Memory B cell (primary cell): ENCODE results near the gene TNNT3.

Experiments
- ATAC-seq: fragments of 150-1000 bp; cut with Tn5 transposase; 2 replicates; pipeline ENCODE4 v1.10.0; 2021; ENCODE audit warnings: low read depth, mild to moderate bottlenecking, moderate library complexity
- DNase-seq, 2 donors: peaks; one replicate each; pipeline ENCODE4 v3.0.0; 2022; ENCODE audit warnings: low spot score in 2 of 2
- H3K27ac Mint-ChIP-seq: one replicate; pipeline ENCODE4 v1.8.0; 2022; ENCODE audit warnings: mild to moderate bottlenecking, moderate library complexity, mixed read lengths
- H3K27me3 Mint-ChIP-seq: one replicate; pipeline ENCODE4 v1.8.0; 2022; ENCODE audit warnings: mixed read lengths
- H3K36me3 Mint-ChIP-seq: one replicate; pipeline ENCODE4 v1.8.0; 2022; ENCODE audit warnings: mild to moderate bottlenecking, mixed read lengths
- H3K4me1 Mint-ChIP-seq: one replicate; pipeline ENCODE4 v1.8.0; 2022; ENCODE audit warnings: mixed read lengths
- H3K4me3 Mint-ChIP-seq: one replicate; pipeline ENCODE4 v1.8.0; 2022; ENCODE audit warnings: mild to moderate bottlenecking, moderate library complexity, mixed read lengths
- H3K9me3 Mint-ChIP-seq: one replicate; pipeline ENCODE4 v1.8.0; 2022; ENCODE audit warnings: mixed read lengths

Gene TNNT3

DNA sequence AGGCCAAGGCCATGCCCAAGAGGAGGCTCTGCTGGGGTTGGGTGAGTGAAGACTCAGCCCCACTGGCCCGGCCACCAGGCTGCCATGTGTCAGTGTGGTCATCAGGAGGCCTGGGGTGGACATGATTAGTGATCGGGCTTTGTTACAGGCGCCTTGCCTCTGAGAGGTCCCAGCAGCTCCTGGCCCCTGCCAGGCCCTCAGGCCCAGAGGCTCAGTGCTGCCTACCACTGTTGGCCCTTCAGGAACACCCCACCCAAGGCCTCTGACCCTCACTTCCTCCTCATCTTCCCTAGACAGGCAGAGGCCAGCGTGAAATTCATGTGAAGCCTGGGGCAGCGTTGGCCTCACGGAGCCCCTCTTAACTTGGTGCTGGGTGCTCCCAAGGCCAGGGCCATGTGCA, 29.8 kb downstream of the TNNT3 start:
- no peak for ATAC-seq
- Mint-ChIP-seq H3K36me3 (no peaks in the 10 kb centered on the region), H3K27me3 (no peaks in the 10 kb centered on the region)

DNA sequence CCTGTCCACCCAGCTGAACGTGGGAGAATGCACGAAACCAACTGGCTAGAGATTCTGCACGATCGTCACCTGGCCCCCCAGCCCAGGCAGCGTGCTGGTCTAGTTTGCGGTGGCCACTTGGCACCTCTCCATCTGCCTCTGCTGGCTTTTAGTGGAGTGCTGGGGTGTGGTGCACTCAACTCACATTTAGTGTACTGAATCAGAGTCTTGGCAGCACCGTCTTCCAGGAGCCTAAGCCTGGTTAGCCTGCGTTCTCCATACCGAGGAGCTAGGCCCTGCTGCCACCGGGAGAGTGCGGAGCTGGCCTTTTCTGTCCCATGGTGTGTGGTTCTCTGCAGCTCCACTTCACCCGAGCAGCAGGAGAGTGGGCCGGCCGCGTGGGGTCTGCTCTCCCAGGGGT, 30.4 kb downstream of the TNNT3 start:
- H3K4me3 Mint-ChIP-seq = no peak overlapping the region
- ATAC-seq (no peak), DNase-seq (no peak)
- no peak overlapping the region for H3K27ac Mint-ChIP-seq
- no peaks in the 10 kb centered on the region for H3K36me3 Mint-ChIP-seq
- no peaks in the 10 kb centered on the region for H3K9me3 Mint-ChIP-seq
- no peaks in the 10 kb centered on the region for H3K27me3 Mint-ChIP-seq
- H3K4me1 Mint-ChIP-seq = no peaks in the 10 kb centered on the region

More for the DNA sequence above, 29.8 kb downstream of the TNNT3 start:
- no peak overlapping the region for H3K4me3 Mint-ChIP-seq
- no peaks in the 10 kb centered on the region for H3K9me3 Mint-ChIP-seq
- no peaks in the 10 kb centered on the region for H3K4me1 Mint-ChIP-seq
- no peak for DNase-seq
- no peak overlapping the region for H3K27ac Mint-ChIP-seq

DNA sequence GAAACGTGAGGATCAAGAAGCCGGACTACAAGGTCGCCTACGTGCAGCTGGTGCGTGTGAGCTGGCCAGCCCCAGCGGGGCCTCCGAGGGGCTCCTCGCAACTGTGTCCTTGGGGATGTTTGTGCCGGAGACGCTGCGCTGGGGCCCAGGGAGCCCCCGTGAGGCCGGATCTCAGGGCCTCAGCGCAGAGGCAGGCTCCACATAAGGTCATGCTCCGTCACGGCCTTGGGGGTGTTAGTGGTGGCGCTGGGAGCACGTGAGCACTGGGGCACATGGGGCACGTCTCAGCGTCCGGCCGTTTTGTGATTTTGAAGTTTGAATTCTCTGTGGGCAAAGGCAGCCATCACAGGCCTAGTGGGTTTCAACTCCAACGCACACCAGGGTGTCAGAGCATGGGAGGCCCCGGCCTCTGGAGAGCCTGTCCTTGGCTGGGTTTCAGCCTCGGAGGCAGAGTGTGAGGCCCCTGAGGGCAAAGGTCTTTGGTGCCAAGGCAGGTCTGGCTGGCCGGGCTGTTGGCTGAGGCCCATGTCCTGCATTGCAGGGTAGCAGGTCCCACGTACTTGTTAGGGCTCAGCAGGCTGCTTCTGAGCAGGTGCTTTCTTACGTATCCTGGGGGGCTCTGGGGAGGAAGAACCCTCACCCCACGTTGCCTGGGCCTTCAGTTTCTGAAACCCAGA, 33.4 kb downstream of the TNNT3 start:
- H3K4me1 Mint-ChIP-seq = no peaks in the 10 kb centered on the region
- no peak overlapping the region for H3K27ac Mint-ChIP-seq
- no peaks in the 10 kb centered on the region for H3K9me3 Mint-ChIP-seq
- H3K36me3 Mint-ChIP-seq = no peaks in the 10 kb centered on the region
- no peaks in the 10 kb centered on the region for H3K27me3 Mint-ChIP-seq
- DNase-seq (no peak), ATAC-seq (no peak)
- H3K4me3 Mint-ChIP-seq = no peak overlapping the region

DNA sequence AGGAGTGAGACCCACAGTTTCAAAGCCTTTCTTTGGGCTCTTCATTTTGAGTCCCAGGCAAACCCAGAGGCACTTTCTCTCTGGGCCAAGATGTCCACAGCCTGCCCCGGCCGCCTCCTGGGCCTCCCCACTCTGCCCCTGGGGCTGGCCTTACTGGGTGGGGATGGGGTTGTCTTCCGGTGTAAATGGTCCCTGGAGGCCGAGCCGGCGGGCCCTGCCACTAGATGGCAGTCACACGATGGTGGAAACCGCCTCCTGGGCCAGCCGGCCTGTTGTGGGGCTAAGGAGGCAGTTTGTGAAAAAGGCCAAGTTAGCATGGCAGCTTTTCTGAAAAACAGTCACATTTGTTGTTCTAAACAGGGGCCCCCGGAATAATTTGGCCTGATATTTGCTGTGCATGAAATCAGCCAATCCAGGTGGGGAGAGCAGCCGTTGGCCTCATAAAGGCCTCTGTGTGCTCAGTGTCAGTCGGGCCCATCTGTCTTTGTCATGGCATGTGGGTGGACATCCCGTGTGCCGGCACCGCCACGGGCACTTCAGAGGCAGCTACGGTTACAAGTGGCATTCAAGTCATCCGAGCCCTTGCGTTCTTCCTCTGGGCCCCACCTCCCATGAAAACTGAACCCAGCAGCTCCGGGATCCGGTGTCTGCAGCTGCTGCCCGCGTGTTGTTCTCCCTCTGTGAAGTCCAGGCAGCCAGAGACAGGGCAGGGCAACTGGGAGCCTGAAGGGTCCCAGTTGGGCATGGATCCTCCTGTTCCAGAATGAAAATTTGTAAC, 34.2 kb downstream of the TNNT3 start:
- Mint-ChIP-seq H3K27me3 (no peaks in the 10 kb centered on the region), H3K9me3 (no peaks in the 10 kb centered on the region), H3K4me3 (no peak overlapping the region), H3K36me3 (no peaks in the 10 kb centered on the region), H3K4me1 (no peaks in the 10 kb centered on the region), H3K27ac (no peak overlapping the region)
- DNase-seq = no peak
- peak; percentile 76 for ATAC-seq

DNA sequence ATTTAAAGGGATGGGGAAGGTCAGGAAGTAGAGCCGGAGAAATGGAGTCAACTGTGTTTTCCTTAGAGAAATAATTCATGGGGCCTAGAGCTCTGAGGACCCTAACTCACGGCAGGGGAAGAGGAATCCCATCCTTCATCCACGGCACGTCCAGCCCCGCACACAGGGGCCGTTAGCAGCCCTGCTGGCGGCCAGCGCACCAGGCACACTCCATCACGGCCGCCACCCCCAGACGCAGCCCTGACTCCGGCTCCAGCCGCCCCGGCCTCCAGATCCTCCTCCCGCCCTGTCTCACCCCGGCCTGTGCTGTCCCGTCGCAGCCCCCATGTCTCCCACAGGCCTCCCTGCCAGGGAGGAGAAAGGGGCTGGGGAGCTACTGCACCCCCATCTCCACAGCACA, 38.9 kb downstream of the TNNT3 start:
- Mint-ChIP-seq H3K27ac (no peak overlapping the region), H3K9me3 (no peaks in the 10 kb centered on the region), H3K27me3 (no peaks in the 10 kb centered on the region), H3K4me1 (no peaks in the 10 kb centered on the region), H3K4me3 (no peak overlapping the region), H3K36me3 (no peaks in the 10 kb centered on the region)
- DNase-seq = no peak
- no peak for ATAC-seq

DNA sequence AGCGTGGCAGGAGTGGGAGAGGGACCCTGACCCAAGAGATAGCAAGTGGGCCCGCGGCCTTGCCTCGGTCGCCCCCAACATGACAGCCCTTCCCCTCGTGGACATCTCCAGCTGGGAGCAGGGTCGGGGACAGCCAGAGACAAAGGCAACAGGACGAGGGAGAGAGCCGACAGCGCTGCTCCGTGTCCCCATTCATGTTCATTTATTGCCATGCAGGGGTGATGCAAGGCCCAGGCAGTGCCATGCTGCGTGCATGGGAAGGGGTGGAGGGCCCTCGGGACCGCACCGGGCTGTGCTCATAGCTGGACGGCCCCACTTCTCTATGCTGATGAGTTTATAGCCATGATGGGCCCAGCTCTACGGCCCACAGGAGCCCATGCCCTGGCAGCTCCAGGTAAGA, 40.3 kb downstream of the TNNT3 start:
- H3K27me3 Mint-ChIP-seq = no peaks in the 10 kb centered on the region
- ATAC-seq (no peak), DNase-seq (no peak)
- H3K36me3 Mint-ChIP-seq = no peaks in the 10 kb centered on the region
- no peaks in the 10 kb centered on the region for H3K9me3 Mint-ChIP-seq
- no peak overlapping the region for H3K4me3 Mint-ChIP-seq
- no peaks in the 10 kb centered on the region for H3K4me1 Mint-ChIP-seq
- H3K27ac Mint-ChIP-seq = no peak overlapping the region

DNA sequence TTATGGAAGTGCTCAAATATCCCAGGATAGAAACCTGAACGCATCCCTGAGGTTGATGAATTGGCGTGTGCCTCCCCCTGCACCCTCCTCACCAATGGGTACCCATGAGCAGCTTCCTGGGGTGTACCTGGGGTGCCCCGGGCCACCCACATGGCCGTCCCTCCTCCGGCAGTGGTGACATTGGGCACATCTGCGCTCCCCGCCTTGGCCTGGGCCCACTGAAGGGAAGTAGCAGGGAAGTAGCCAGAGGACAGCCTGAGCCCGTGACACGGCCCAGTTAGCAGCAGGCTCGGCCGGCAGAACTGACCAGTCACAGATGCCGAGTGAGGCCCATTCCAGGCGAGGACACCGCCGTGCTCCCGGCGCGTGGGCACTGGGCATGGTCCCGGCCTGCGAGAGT, 44.4 kb downstream of the TNNT3 start:
- Mint-ChIP-seq H3K9me3 (no peaks in the 10 kb centered on the region), H3K27me3 (no peaks in the 10 kb centered on the region), H3K4me3 (no peak overlapping the region), H3K36me3 (no peaks in the 10 kb centered on the region), H3K4me1 (no peaks in the 10 kb centered on the region), H3K27ac (no peak overlapping the region)
- ATAC-seq (no peak), DNase-seq (no peak)

DNA sequence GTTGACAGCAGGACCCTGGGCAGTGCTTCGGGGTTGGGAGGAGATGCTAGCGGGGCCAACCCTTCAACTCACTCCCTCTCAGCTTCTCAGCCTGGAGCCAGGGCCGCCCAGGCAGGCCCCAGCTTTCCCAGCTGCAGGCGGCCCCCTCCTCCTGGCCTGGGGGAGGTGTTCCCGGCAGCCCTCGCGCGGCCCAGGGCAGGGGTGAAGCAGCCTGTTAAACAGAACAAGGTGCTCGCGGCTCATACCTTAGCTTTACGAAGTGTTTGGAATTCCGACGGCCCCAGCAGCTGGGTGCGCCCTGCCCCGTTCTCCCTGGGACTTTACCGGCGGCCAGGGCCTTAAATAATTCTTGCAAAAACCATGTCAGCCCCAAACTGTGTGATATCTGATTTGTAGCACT, 44.8 kb downstream of the TNNT3 start:
- H3K4me1 Mint-ChIP-seq = no peaks in the 10 kb centered on the region
- no peaks in the 10 kb centered on the region for H3K36me3 Mint-ChIP-seq
- H3K4me3 Mint-ChIP-seq = no peak overlapping the region
- H3K27ac Mint-ChIP-seq = no peak overlapping the region
- ATAC-seq (no peak), DNase-seq (no peak)
- no peaks in the 10 kb centered on the region for H3K27me3 Mint-ChIP-seq
- no peaks in the 10 kb centered on the region for H3K9me3 Mint-ChIP-seq

DNA sequence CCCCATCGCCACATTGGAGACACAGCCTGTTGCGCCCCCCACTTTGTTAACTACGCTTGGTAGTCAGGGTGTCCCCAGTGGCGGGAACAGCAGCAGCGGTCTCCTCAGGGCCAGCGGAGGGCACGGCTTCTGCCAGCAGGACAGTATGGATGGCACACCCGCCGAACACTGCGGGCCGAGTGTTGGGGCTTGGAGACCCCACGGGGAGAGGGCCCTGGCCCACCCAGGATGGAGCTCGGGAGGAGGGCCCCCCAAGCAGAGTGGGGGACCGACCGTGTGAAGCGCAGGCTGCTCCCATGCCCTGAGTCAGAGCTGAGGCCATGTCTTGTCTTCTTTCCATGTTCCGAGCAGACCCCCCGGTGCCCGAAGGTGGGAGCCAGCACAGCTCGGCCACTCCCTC, 45.5 kb downstream of the TNNT3 start:
- H3K27me3 Mint-ChIP-seq = no peaks in the 10 kb centered on the region
- DNase-seq = no peak
- H3K4me3 Mint-ChIP-seq = no peak overlapping the region
- no peak for ATAC-seq
- no peaks in the 10 kb centered on the region for H3K36me3 Mint-ChIP-seq
- no peak overlapping the region for H3K27ac Mint-ChIP-seq
- no peaks in the 10 kb centered on the region for H3K4me1 Mint-ChIP-seq
- no peaks in the 10 kb centered on the region for H3K9me3 Mint-ChIP-seq

DNA sequence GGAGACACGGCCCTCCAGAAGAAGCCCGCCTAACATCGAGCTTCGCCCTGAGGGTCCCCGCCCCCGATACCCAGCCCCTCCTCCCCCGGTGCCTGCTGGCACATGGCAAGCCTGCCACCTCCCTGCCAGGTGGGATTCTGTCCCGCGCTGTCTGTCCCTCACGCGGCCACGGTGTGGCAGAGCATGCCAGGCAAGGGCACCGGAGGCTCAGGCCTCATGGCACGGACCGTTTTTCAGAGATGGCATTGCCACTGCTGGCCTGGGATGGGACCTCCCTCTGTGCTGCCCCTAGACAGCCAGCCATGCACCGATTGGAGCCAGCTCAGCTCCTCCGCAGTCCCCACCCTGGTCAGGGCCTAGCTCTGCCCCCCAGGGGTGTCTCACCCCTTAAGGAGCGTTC, 47.0 kb downstream of the TNNT3 start:
- DNase-seq = no peak
- Mint-ChIP-seq H3K27me3 (no peaks in the 10 kb centered on the region), H3K27ac (no peak overlapping the region), H3K9me3 (no peaks in the 10 kb centered on the region), H3K4me3 (no peak overlapping the region), H3K36me3 (no peaks in the 10 kb centered on the region), H3K4me1 (no peaks in the 10 kb centered on the region)
- ATAC-seq = no peak

DNA sequence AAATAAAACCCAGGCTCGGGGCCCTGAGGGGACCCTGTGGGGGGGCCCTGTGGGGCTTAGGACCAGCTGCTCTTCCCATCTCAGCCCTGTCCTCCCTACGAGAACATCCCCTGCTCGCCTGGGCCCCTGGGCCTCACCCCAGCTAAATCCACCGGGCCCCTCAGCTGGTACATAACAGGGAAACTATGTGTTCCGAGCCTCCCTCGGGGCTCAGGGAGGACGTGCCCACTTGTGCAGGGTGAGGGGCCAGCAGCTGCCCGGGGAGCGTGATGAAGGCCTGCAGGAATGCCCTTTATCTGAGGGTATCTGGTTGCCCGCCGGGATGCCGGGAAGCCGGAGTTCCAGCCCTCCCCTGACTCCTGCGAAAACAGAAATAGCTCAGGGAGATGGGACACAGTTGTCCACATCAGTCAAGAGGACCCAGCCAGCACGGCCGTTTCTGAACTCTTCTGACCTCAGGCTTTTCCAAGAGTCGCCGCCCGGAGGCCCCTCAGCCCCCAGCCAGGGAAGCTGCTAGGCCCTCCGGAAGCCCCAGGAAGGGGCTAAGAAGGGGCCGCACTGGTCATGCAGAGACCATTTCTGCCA, 48.2 kb downstream of the TNNT3 start:
- no peak overlapping the region for H3K27ac Mint-ChIP-seq
- ATAC-seq = no peak
- H3K27me3 Mint-ChIP-seq = no peaks in the 10 kb centered on the region

DNA sequence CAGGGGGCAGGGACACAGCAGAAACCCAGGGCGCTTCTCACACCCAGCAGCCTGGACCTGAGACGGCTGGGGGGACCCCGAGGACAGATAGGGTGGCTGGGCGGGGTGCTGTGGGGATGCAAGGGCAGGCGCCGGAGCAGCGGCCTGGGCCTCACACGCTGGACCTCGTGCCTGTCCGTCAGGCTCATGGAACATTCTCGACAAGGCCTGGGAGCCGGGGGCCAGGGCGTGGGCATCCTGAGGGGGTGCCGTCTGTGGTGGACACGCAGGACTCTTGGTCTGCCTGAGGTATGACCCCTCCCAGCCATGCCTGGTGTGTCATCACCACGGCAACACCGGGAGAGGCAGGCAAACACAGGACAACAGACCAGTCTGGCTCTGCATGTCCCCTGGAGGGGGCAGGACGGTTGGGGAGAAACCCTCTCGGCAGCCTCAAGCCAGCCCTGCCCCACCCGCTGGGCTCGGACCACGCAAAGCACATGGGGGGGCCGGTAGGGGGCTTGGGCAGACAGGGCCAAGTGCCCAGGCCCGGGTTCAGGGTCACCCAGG, 49.0 kb downstream of the TNNT3 start:
- DNase-seq (no peak), ATAC-seq (no peak)
- Mint-ChIP-seq H3K27ac (no peak overlapping the region), H3K9me3 (no peaks in the 10 kb centered on the region), H3K27me3 (no peaks in the 10 kb centered on the region), H3K36me3 (no peaks in the 10 kb centered on the region), H3K4me3 (no peak overlapping the region), H3K4me1 (no peaks in the 10 kb centered on the region)

More for the DNA sequence above, 48.2 kb downstream of the TNNT3 start:
- DNase-seq = no peak
- H3K4me3 Mint-ChIP-seq = no peak overlapping the region
- no peaks in the 10 kb centered on the region for H3K9me3 Mint-ChIP-seq
- H3K36me3 Mint-ChIP-seq = no peaks in the 10 kb centered on the region
- no peaks in the 10 kb centered on the region for H3K4me1 Mint-ChIP-seq

DNA sequence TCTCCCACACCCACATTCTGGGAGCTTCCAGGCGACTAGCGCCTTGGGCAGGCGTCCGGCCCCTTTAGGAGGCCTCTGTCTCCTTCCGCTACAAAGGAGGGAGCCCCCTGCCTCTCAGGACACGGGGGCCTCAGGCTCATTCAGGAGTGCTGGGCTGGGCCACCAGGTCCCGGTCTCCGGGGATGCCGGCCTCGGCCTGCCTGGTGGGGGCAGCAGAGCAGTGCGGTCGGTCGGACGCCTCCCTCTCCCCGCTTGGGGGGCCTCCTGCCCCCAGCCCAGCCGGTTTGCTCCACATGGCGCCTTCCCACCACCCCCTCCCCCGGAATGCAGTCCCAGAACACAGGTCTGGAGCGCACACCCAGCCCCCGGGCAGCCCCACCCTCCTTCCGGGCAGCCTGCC, 49.5 kb downstream of the TNNT3 start:
- Mint-ChIP-seq H3K27ac (no peak overlapping the region), H3K9me3 (no peaks in the 10 kb centered on the region), H3K36me3 (no peaks in the 10 kb centered on the region), H3K4me1 (no peaks in the 10 kb centered on the region), H3K27me3 (no peaks in the 10 kb centered on the region), H3K4me3 (no peak overlapping the region)
- ATAC-seq (no peak), DNase-seq (no peak)

DNA sequence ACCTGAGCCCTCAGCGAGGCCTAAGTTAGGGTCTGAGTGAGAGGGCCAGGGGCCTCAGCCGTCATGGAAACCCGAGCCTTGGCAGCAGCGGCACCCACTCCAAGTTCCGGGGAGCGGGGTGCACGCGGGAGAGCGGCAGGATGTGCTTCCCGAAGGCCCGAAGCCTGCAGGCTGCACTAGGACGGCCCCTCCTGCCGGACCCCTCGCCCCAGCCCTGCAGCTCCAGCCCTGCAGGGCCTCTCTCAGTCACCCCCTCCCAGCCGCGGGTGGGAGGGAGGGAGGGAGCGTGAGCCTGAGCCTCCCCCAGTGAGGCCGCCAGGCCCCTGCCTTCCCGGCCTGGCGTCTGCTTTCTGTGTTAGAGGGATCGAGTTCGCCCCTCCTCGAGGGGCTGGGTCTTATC, 50.3 kb downstream of the TNNT3 start:
- H3K4me1 Mint-ChIP-seq = no peaks in the 10 kb centered on the region
- no peak overlapping the region for H3K27ac Mint-ChIP-seq
- H3K9me3 Mint-ChIP-seq = no peaks in the 10 kb centered on the region
- no peak for ATAC-seq
- no peak overlapping the region for H3K4me3 Mint-ChIP-seq
- H3K27me3 Mint-ChIP-seq = no peaks in the 10 kb centered on the region
- H3K36me3 Mint-ChIP-seq = no peaks in the 10 kb centered on the region
- DNase-seq = no peak
